GM12878 (cell line): ENCODE data around the gene SLU7. TPM values are rescaled to one million over a fixed set of nuclear protein-coding genes. Genes with fewer than 3 reads are reported as not detected.

Experiments
- ATAC-seq: fragments of 200-7000 bp; cut with Tn5 transposase; 3 replicates; pipeline ENCODE4 v1.9.1; 2020; ENCODE audit warnings: mild to moderate bottlenecking, moderate library complexity
- BruUV-seq: library from RNA; stranded (reverse); fragments of 400-500 nt; replicated peaks from 2 replicates; lab custom pipeline; 2021; lab: Mats Ljungman, UMichigan
- CTCF ChIA-PET: fragments of 300-600 bp; sonication (Branson Sonifier 250); formaldehyde crosslinking; extraction: SDS; loops from one replicate; lab custom pipeline; 2021; ENCODE audit warnings: inconsistent platforms; lab: Yijun Ruan, JAX
- POLR2A ChIA-PET: fragments of 350-600 bp; formaldehyde crosslinking; extraction: SDS; loops from one replicate; lab custom pipeline; 2021; ENCODE audit warnings: inconsistent platforms; lab: Charles Lee
- RAD21 ChIA-PET: fragments of 300-600 bp; sonication (Branson Sonifier 250); formaldehyde crosslinking; loops from one replicate; lab custom pipeline; 2023; ENCODE audit warnings: antibody characterized with exemption; ENCODE audit not compliant: unreplicated experiment; lab: Charles Lee
- SMC1A ChIA-PET: fragments of 300-600 bp; sonication (Branson Sonifier 250); formaldehyde crosslinking; loops from one replicate; lab custom pipeline; 2023; ENCODE audit not compliant: unreplicated experiment, uncharacterized antibody; lab: Charles Lee
- DNase-seq: peaks from one replicate; pipeline ENCODE4 v3.0.0-alpha.2; 2011; ENCODE audit warnings: low read depth, low spot score
- FAIRE-seq: peaks from 3 replicates; lab custom pipeline; 2011; peaks lifted over from hg19 to GRCh38; lab: Jason Lieb, UNC
- H2AFZ ChIP-seq: 2 replicates; pipeline ENCODE4 v1.6.0; 2011; ENCODE audit warnings: low read depth, low read length, control low read depth; ENCODE audit not compliant: control insufficient read depth
- H3K27ac ChIP-seq: 2 replicates; pipeline ENCODE4 v1.5.1; 2011; ENCODE audit warnings: control low read depth; ENCODE audit not compliant: control insufficient read depth, insufficient read depth
- H3K27me3 ChIP-seq, 2 experiments: replicated peaks in 1 of 2; 2 replicates each; pipeline versions ENCODE4 v1.6.0 to v1.6.1; 2011; ENCODE audit warnings: low read length in 1 of 2; ENCODE audit not compliant: control insufficient read depth in 2 of 2, insufficient read depth in 2 of 2
- H3K36me3 ChIP-seq, 2 experiments: 2 replicates each; pipeline ENCODE4 v1.5.1; 2011; ENCODE audit warnings: low read length in 1 of 2; ENCODE audit not compliant: control insufficient read depth in 2 of 2, insufficient read depth in 2 of 2
- H3K4me1 ChIP-seq: 2 replicates; pipeline ENCODE4 v1.6.1; 2011; ENCODE audit warnings: mild to moderate bottlenecking, low read length, moderate library complexity, mixed read lengths; ENCODE audit not compliant: control insufficient read depth, insufficient read depth
- H3K4me2 ChIP-seq: 2 replicates; pipeline ENCODE4 v1.6.0; 2011; ENCODE audit warnings: control low read depth; ENCODE audit not compliant: control insufficient read depth, insufficient read depth
- H3K4me3 ChIP-seq: fragments of 200-600 bp; sonication (generic); 2 replicates; pipeline ENCODE4 v1.5.1; 2016
- H3K79me2 ChIP-seq: 2 replicates; pipeline ENCODE4 v1.6.0; 2011; ENCODE audit warnings: low read length; ENCODE audit not compliant: control insufficient read depth, insufficient read depth
- H3K9ac ChIP-seq: 2 replicates; pipeline ENCODE4 v1.8.0; 2011; ENCODE audit warnings: low read length, control low read depth, mixed read lengths; ENCODE audit not compliant: control insufficient read depth, insufficient read depth
- H3K9me3 ChIP-seq: replicated peaks from 3 replicates; pipeline ENCODE4 v1.5.1; 2011; ENCODE audit warnings: mild to moderate bottlenecking, low read length; ENCODE audit not compliant: control insufficient read depth, insufficient read depth
- H4K20me1 ChIP-seq: 2 replicates; pipeline ENCODE4 v1.6.0; 2011; ENCODE audit not compliant: control insufficient read depth, insufficient read depth
- BCL11A ChIP-seq: IDR thresholded peaks from 2 replicates; pipeline ENCODE4 v1.6.1; 2011; ENCODE audit warnings: low read depth, low read length
- BMI1 ChIP-seq: fragments of 450-650 bp; IDR thresholded peaks from 2 replicates; pipeline ENCODE4 v1.6.1; 2016; ENCODE audit warnings: mild to moderate bottlenecking, moderate library complexity, borderline replicate concordance
- EGR1 ChIP-seq, 2 experiments: IDR thresholded peaks; 1 replicate in 1 of 2; 2 replicates in 1 of 2; pipeline ENCODE4 v1.6.1; 2011 to 2012; ENCODE audit warnings: low read depth in 2 of 2, low read length in 2 of 2, borderline replicate concordance in 1 of 2, mild to moderate bottlenecking in 1 of 2, moderate library complexity in 1 of 2
- KLF5 ChIP-seq: fragments of 450-650 bp; IDR thresholded peaks from 2 replicates; pipeline ENCODE4 v1.6.1; 2014; ENCODE audit warnings: mild to moderate bottlenecking; ENCODE audit not compliant: partially characterized antibody
- MEF2B ChIP-seq: fragments of 450-650 bp; IDR thresholded peaks from 2 replicates; pipeline ENCODE4 v1.6.1; 2018; ENCODE audit warnings: mild to moderate bottlenecking, moderate library complexity; ENCODE audit not compliant: partially characterized antibody, poor library complexity, severe bottlenecking
- NFXL1 ChIP-seq: fragments of 450-650 bp; IDR thresholded peaks from 2 replicates; pipeline ENCODE4 v1.6.1; 2017; ENCODE audit warnings: antibody characterized with exemption, mild to moderate bottlenecking, borderline replicate concordance
- POLR2AphosphoS2 ChIP-seq: IDR thresholded peaks from 2 replicates; pipeline ENCODE4 v1.6.1; 2011; ENCODE audit warnings: low read depth, mild to moderate bottlenecking, low read length, improper control_type of control experiment, moderate library complexity
- POLR2AphosphoS5 ChIP-seq: IDR thresholded peaks from 2 replicates; pipeline ENCODE4 v1.6.1; 2011; ENCODE audit warnings: mild to moderate bottlenecking, low read length, inconsistent platforms
- SMAD5 ChIP-seq: IDR thresholded peaks from 2 replicates; pipeline ENCODE4 v1.6.1; 2016; ENCODE audit warnings: antibody characterized with exemption, low read depth
- SP1 ChIP-seq: IDR thresholded peaks from one replicate; pipeline ENCODE4 v1.6.1; 2011; ENCODE audit warnings: low read depth, low read length
- TCF7 ChIP-seq: IDR thresholded peaks from 2 replicates; pipeline ENCODE4 v1.6.1; 2014; ENCODE audit warnings: antibody characterized with exemption, borderline replicate concordance
- ZNF207 ChIP-seq: fragments of 450-650 bp; IDR thresholded peaks from 2 replicates; pipeline ENCODE4 v1.6.1; 2014; ENCODE audit warnings: antibody characterized with exemption, mild to moderate bottlenecking, borderline replicate concordance
- WGBS: methylation state at CpG from one replicate; pipeline ENCODE4 v1.1.6; 2016; ENCODE audit warnings: low lambda C conversion rate; ENCODE audit not compliant: insufficient replicate concordance, insufficient coverage; ENCODE audit errors: missing lambda C conversion rate; 5-methylcytosine and 5-hydroxymethylcytosine counted together
- in situ Hi-C: fragments of 300-500 bp; cut with MboI; formaldehyde crosslinking; loops from 9 replicates; pipeline ENCODE4 v1.14.3; 2018; ENCODE audit warnings: mixed read lengths
- intact Hi-C: fragments of 100-400 bp; cut with micrococcal nuclease; formaldehyde crosslinking; loops from one replicate; pipeline ENCODE4 v1.14.2; 2022; ENCODE audit not compliant: unreplicated experiment
- polyA plus RNA-seq, 11 experiments: library from polyadenylated mRNA; depleted of rRNA in 4 of 11; unstranded in 6 of 11; stranded (reverse) in 5 of 11; fragments of >200 nt; fragmentation: Nextera tagmentation in 4 of 11; fragmentation: Illumina TruSeq in 1 of 11; extraction: Ambion mirVana in 4 of 11; extraction: Trizol in 1 of 11; gene quantifications; 1 replicate in 1 of 11; 2 replicates in 10 of 11; pipeline versions ENCODE4 v1.2.1 to v1.2.3, GENCODE V29; 2011 to 2016; ENCODE audit warnings: inconsistent platforms in 2 of 11, missing spikeins in 2 of 11, low read depth in 1 of 11
- total RNA-seq, 4 experiments: library from RNA; depleted of rRNA in 3 of 4; stranded (reverse); fragments of >200 nt in 3 of 4; fragmentation: Illumina TruSeq in 1 of 4; extraction: Trizol in 1 of 4; gene quantifications; 2 replicates each; pipeline versions ENCODE4 v1.2.1 to v1.2.3, GENCODE V29; 2013 to 2021
- TF ChIP-seq, protein P1 (sequence below): IDR thresholded peaks from 2 replicates; pipeline ENCODE4 v1.6.1; 2012; ENCODE audit warnings: low read depth, low read length, improper control_type of control experiment
- TF ChIP-seq, protein P2 (sequence below): IDR thresholded peaks from 2 replicates; pipeline ENCODE4 v1.6.1; 2012; ENCODE audit warnings: improper control_type of control experiment, low read depth, low read length; ENCODE audit not compliant: insufficient replicate concordance

The SLU7 gene
- total and polyA plus RNA-seq, 10 of the 15 experiments (the other 5 are each of a cell fraction or from before 2014, with no cell fraction given) = 32.7 to 55.2 (median 46.6) TPM

DNA sequence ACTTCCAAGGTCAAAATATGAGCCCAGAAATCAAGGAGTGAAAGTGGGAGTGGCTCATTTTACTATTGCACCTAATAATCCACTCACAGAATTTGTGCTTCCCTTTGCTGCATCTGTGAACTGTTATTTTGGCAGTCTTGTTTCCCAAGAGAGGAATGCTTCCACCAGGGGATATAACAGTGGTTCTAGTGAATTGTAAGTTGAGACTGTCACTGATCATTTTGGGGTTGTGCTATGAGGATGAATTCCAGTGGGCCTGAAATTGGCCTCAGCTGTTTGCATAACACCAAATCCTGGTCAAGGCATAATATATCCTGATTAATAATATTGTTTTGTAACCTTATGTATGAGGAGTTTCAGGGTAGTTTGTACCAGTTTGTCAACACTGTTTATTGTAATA lies 33.4 kb downstream of the SLU7 start:
- Histone ChIP-seq H3K9ac (no peak overlapping the region), H3K79me2 (no peaks in the 10 kb centered on the region), H3K36me3 (no peaks in the 10 kb centered on the region), H3K9me3 (no peaks in the 10 kb centered on the region; the same call in 1 of the 3 replicates), H3K4me3 (no peak overlapping the region), H3K4me2 (no peak overlapping the region), H4K20me1 (no peaks in the 10 kb centered on the region), H3K27me3 (no peaks in the 10 kb centered on the region; a peak in 1 of 4 replicates), H3K4me1 (no peaks in the 10 kb centered on the region), H3K27ac (no peak overlapping the region)
- CTCF ChIA-PET = no interaction called here
- SMC1A ChIA-PET = no interaction called here
- intact Hi-C loops (no loop called here), in situ Hi-C loops (no loop called here)
- POLR2A ChIA-PET = no interaction called here
- BruUV-seq = no TSS peak
- RAD21 ChIA-PET = no interaction called here
- no peak for ATAC-seq
- TF ChIP-seq ZNF207 = no peak
- TF ChIP-seq BMI1 = no peak
- no peak for TF ChIP-seq EGR1 (IDR thresholded peaks at IDR 0.05; ENCODE audit: borderline replicate concordance in 1 of 2, low read depth in 2 of 2, low read length in 2 of 2)
- TF ChIP-seq POLR2AphosphoS2 = no peak
- no peak for TF ChIP-seq SMAD5
- TF ChIP-seq KLF5 = no peak
- TF ChIP-seq NFXL1 = no peak
- TF ChIP-seq SP1 = no peak
- TF ChIP-seq BCL11A = no peak
- TF ChIP-seq TCF7 = no peak
- TF ChIP-seq, all 136 proteins: peak for 0
- DNase-seq (no peak), FAIRE-seq (no peak)
- H2AFZ ChIP-seq = no peak overlapping the region

DNA sequence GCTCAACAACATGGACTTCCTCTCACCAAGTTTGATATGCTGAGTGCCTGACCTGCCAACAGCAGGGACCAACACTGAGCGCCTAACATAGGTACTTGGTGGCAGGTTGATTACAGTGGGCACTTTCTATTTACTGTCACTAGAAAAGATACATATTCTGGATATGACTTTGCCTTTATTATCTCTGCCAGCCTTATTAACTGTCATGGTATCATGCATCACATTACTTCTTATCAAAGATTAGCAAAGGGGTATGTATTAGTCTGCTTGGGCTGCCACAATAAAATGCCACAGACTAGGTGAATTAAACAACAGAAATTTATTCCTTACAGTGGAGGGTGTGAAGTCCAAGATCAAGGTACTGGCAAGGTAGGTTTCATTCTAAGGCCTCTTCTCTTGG lies 34.2 kb downstream of the SLU7 start:
- Histone ChIP-seq H3K4me2 (no peak overlapping the region), H4K20me1 (no peaks in the 10 kb centered on the region), H3K9ac (no peak overlapping the region), H3K4me3 (no peak overlapping the region), H3K79me2 (no peaks in the 10 kb centered on the region), H3K36me3 (no peaks in the 10 kb centered on the region), H3K27me3 (peaks cover 0 to 1% of the 10 kb centered on the region in 2 experiments; a peak in 1 of 4 replicates), H3K27ac (no peak overlapping the region), H3K4me1 (no peaks in the 10 kb centered on the region), H2AFZ (no peak overlapping the region), H3K9me3 (no peaks in the 10 kb centered on the region; the same call in 1 of the 3 replicates)
- FAIRE-seq (no peak), ATAC-seq (no peak), DNase-seq (no peak)
- ChIA-PET POLR2A (no interaction called here), CTCF (interaction anchor here (0.6 to 1.2 kb wide), 2 partner anchors 9 to 498 kb away, joined by 3 to 6 read pairs; no protein-coding TSS in a partner anchor), SMC1A (no interaction called here), RAD21 (no interaction called here)
- in situ Hi-C loops = no loop called here
- 96% methylated on average over 1 of the region's 1 CpG for WGBS
- intact Hi-C loops = no loop called here
- BruUV-seq = no TSS peak
- TF ChIP-seq, protein P1, sequence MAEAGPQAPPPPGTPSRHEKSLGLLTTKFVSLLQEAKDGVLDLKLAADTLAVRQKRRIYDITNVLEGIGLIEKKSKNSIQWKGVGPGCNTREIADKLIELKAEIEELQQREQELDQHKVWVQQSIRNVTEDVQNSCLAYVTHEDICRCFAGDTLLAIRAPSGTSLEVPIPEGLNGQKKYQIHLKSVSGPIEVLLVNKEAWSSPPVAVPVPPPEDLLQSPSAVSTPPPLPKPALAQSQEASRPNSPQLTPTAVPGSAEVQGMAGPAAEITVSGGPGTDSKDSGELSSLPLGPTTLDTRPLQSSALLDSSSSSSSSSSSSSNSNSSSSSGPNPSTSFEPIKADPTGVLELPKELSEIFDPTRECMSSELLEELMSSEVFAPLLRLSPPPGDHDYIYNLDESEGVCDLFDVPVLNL = no peak
- TF ChIP-seq POLR2AphosphoS5 (no peak), MEF2B (no peak)
- TF ChIP-seq, protein P2, sequence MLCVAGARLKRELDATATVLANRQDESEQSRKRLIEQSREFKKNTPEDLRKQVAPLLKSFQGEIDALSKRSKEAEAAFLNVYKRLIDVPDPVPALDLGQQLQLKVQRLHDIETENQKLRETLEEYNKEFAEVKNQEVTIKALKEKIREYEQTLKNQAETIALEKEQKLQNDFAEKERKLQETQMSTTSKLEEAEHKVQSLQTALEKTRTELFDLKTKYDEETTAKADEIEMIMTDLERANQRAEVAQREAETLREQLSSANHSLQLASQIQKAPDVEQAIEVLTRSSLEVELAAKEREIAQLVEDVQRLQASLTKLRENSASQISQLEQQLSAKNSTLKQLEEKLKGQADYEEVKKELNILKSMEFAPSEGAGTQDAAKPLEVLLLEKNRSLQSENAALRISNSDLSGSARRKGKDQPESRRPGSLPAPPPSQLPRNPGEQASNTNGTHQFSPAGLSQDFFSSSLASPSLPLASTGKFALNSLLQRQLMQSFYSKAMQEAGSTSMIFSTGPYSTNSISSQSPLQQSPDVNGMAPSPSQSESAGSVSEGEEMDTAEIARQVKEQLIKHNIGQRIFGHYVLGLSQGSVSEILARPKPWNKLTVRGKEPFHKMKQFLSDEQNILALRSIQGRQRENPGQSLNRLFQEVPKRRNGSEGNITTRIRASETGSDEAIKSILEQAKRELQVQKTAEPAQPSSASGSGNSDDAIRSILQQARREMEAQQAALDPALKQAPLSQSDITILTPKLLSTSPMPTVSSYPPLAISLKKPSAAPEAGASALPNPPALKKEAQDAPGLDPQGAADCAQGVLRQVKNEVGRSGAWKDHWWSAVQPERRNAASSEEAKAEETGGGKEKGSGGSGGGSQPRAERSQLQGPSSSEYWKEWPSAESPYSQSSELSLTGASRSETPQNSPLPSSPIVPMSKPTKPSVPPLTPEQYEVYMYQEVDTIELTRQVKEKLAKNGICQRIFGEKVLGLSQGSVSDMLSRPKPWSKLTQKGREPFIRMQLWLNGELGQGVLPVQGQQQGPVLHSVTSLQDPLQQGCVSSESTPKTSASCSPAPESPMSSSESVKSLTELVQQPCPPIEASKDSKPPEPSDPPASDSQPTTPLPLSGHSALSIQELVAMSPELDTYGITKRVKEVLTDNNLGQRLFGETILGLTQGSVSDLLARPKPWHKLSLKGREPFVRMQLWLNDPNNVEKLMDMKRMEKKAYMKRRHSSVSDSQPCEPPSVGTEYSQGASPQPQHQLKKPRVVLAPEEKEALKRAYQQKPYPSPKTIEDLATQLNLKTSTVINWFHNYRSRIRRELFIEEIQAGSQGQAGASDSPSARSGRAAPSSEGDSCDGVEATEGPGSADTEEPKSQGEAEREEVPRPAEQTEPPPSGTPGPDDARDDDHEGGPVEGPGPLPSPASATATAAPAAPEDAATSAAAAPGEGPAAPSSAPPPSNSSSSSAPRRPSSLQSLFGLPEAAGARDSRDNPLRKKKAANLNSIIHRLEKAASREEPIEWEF = no peak
